ENCODE results near the gene AMIGO3.

DNA sequence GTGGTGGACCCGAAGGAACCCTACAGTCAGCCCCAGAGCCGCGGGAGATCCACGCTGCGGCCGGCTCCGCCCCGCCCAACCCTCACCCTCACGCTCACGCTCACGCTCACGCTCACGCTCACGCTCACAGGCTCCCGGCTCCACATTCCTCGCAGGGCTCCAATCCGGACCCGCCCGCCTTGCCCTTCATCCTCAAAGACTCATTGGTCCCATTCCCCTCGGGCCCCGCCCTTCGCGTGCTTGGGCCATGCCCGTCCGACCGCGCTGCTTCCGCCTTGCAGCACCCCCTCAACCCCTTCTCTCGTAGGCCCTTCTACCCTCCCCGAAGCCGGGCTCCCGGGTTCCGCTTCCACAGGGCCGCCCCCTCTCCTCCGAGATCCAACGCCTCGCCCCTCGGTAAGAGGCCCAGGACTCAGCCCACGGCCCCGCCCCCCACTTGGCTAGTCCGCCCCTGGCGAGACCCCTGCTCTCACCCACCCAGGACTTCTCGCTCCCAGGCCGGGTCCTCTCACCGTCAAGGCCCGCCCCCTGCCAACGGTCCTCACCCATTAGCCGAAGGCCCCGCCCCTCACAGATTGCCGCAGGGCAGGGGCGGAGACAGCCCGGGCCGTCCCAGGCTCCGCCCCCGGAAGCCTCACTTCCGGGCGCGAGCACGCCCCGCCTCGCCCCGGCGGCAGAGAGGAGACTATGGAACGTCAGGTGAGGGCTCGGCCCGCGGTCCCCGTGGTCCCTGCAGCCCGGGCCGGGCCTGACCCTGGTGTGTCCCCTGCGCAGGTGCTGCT lies 45.6 kb downstream of the AMIGO3 start, which contains the start of gene APEH:
- TF ChIP-seq TAF1 (conservative IDR thresholded peaks at IDR 0.05) (no peak), NR2F2 (IDR thresholded peaks at IDR 0.05) (peak; percentile 52), HNF4A (conservative IDR thresholded peaks at IDR 0.05) (peak in 1 of 2 donors; percentile 23), FOXA1 (IDR thresholded peaks at IDR 0.05) (peak; percentile 24)
- TF ChIP-seq, protein P1, sequence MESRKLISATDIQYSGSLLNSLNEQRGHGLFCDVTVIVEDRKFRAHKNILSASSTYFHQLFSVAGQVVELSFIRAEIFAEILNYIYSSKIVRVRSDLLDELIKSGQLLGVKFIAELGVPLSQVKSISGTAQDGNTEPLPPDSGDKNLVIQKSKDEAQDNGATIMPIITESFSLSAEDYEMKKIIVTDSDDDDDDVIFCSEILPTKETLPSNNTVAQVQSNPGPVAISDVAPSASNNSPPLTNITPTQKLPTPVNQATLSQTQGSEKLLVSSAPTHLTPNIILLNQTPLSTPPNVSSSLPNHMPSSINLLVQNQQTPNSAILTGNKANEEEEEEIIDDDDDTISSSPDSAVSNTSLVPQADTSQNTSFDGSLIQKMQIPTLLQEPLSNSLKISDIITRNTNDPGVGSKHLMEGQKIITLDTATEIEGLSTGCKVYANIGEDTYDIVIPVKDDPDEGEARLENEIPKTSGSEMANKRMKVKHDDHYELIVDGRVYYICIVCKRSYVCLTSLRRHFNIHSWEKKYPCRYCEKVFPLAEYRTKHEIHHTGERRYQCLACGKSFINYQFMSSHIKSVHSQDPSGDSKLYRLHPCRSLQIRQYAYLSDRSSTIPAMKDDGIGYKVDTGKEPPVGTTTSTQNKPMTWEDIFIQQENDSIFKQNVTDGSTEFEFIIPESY (IDR thresholded peaks at IDR 0.05): no peak
- TF ChIP-seq, protein P2, sequence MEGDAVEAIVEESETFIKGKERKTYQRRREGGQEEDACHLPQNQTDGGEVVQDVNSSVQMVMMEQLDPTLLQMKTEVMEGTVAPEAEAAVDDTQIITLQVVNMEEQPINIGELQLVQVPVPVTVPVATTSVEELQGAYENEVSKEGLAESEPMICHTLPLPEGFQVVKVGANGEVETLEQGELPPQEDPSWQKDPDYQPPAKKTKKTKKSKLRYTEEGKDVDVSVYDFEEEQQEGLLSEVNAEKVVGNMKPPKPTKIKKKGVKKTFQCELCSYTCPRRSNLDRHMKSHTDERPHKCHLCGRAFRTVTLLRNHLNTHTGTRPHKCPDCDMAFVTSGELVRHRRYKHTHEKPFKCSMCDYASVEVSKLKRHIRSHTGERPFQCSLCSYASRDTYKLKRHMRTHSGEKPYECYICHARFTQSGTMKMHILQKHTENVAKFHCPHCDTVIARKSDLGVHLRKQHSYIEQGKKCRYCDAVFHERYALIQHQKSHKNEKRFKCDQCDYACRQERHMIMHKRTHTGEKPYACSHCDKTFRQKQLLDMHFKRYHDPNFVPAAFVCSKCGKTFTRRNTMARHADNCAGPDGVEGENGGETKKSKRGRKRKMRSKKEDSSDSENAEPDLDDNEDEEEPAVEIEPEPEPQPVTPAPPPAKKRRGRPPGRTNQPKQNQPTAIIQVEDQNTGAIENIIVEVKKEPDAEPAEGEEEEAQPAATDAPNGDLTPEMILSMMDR (IDR thresholded peaks at IDR 0.05; ENCODE audit: low read depth, low read length, missing input control): no peak
- TF ChIP-seq, protein P3, sequence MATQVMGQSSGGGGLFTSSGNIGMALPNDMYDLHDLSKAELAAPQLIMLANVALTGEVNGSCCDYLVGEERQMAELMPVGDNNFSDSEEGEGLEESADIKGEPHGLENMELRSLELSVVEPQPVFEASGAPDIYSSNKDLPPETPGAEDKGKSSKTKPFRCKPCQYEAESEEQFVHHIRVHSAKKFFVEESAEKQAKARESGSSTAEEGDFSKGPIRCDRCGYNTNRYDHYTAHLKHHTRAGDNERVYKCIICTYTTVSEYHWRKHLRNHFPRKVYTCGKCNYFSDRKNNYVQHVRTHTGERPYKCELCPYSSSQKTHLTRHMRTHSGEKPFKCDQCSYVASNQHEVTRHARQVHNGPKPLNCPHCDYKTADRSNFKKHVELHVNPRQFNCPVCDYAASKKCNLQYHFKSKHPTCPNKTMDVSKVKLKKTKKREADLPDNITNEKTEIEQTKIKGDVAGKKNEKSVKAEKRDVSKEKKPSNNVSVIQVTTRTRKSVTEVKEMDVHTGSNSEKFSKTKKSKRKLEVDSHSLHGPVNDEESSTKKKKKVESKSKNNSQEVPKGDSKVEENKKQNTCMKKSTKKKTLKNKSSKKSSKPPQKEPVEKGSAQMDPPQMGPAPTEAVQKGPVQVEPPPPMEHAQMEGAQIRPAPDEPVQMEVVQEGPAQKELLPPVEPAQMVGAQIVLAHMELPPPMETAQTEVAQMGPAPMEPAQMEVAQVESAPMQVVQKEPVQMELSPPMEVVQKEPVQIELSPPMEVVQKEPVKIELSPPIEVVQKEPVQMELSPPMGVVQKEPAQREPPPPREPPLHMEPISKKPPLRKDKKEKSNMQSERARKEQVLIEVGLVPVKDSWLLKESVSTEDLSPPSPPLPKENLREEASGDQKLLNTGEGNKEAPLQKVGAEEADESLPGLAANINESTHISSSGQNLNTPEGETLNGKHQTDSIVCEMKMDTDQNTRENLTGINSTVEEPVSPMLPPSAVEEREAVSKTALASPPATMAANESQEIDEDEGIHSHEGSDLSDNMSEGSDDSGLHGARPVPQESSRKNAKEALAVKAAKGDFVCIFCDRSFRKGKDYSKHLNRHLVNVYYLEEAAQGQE (IDR thresholded peaks at IDR 0.05): peak; percentile 80
